ENCODE data around the gene C11orf68. TPM values are rescaled to one million over a fixed set of nuclear protein-coding genes. Genes with fewer than 3 reads are reported as not detected.

C11orf68 gene
- total and polyA plus RNA-seq, 2 donors (not counting 1 experiment from before 2014, with no cell fraction given) = 34.9 to 50.6 TPM

- Histone ChIP-seq H4K20me1 (ENCODE audit: control insufficient read depth, insufficient read depth, low read length, poor library complexity, severe bottlenecking) (no peaks in the 10 kb centered on the region), H3K9me3 (ENCODE audit: control extremely low read depth in 1 of 3, control insufficient read depth in 2 of 3, insufficient read depth in 1 of 3, low read length in 2 of 3) (no peaks in the 10 kb centered on the region), H3K9ac (ENCODE audit: low read length) (no peak overlapping the region), H3K27ac (ENCODE audit: low read length in 2 of 2) (no peak overlapping the region), H3K36me3 (replicated peaks in 1 of 2; ENCODE audit: control extremely low read depth in 1 of 2, control insufficient read depth in 1 of 2, extremely low read depth in 1 of 2, insufficient read depth in 2 of 2, low read length in 1 of 2) (no peaks in the 10 kb centered on the region), H2AFZ (ENCODE audit: insufficient read depth, low read depth, low read length, poor library complexity, severe bottlenecking) (no peak overlapping the region), H3K79me2 (ENCODE audit: control insufficient read depth, insufficient read depth, low read length) (peaks cover 22% of the 10 kb centered on the region), H3K4me2 (replicated peaks; ENCODE audit: low read depth, low read length, poor library complexity, severe bottlenecking) (no peak overlapping the region), H3K4me1 (ENCODE audit: control insufficient read depth in 2 of 2, insufficient read depth in 2 of 2, low read length in 2 of 2) (peaks cover 6 to 35% of the 10 kb centered on the region in 2 donors), H3K27me3 (replicated peaks in 1 of 4; ENCODE audit: control extremely low read depth in 1 of 4, control insufficient read depth in 3 of 4, insufficient read depth in 4 of 4, low read length in 3 of 4) (peaks cover 0 to 28% (median 4%) of the 10 kb centered on the region in 4 experiments), H3K4me3 (ENCODE audit: control extremely low read depth in 1 of 5, extremely low read depth in 1 of 5, insufficient read depth in 1 of 5, low read depth in 2 of 5, low read length in 4 of 5) (no peak overlapping the region)
- POLR2A ChIA-PET = no interaction called here
- Mint-ChIP-seq H3K27ac (no peak overlapping the region), H3K27me3 (peaks cover 24% of the 10 kb centered on the region), H3K4me1 (peaks cover 32% of the 10 kb centered on the region), H3K4me3 (no peak overlapping the region), H3K9me3 (ENCODE audit: insufficient read depth) (no peaks in the 10 kb centered on the region)
- intact Hi-C loops (cut with micrococcal nuclease) = no loop called here
- CTCF ChIA-PET = interaction anchor here (2.2 kb wide), 1 partner anchor 29 kb away, joined by 6 read pairs; no protein-coding TSS in a partner anchor
- 90% methylated on average over 4 of the region's 4 CpGs for WGBS (ENCODE audit: insufficient coverage)
- TF ChIP-seq EZH2 (IDR thresholded peaks at IDR 0.05; ENCODE audit: borderline replicate concordance, insufficient read depth, low read depth, low read length, poor library complexity, severe bottlenecking) (no peak), CTCF (IDR thresholded peaks at IDR 0.05) (no peak)
- DNase-seq = no peak
- ATAC-seq (ENCODE audit: low read depth) = no peak
Measured at GRCh38 chr11:65912845-65913244, 6.0 kb downstream of the C11orf68 start.

GRCh38 chr11:65911682-65912568, 6.9 kb downstream of the C11orf68 start:
- H3K4me1 Mint-ChIP-seq = peaks cover 26% of the 10 kb centered on the region

More at GRCh38 chr11:65911682-65912568, 6.9 kb downstream of the C11orf68 start:
- 26% methylated on average over 10 of the region's 14 CpGs for WGBS (ENCODE audit: insufficient coverage)
- Histone ChIP-seq H3K36me3 (replicated peaks in 1 of 2; ENCODE audit: control extremely low read depth in 1 of 2, control insufficient read depth in 1 of 2, extremely low read depth in 1 of 2, insufficient read depth in 2 of 2, low read length in 1 of 2) (no peaks in the 10 kb centered on the region), H2AFZ (ENCODE audit: insufficient read depth, low read depth, low read length, poor library complexity, severe bottlenecking) (no peak overlapping the region), H3K79me2 (ENCODE audit: control insufficient read depth, insufficient read depth, low read length) (peaks cover 13% of the 10 kb centered on the region), H3K27me3 (replicated peaks in 1 of 4; ENCODE audit: control extremely low read depth in 1 of 4, control insufficient read depth in 3 of 4, insufficient read depth in 4 of 4, low read length in 3 of 4) (peaks cover 0 to 29% (median 7%) of the 10 kb centered on the region in 4 experiments), H3K4me2 (replicated peaks; ENCODE audit: low read depth, low read length, poor library complexity, severe bottlenecking) (no peak overlapping the region), H3K4me1 (ENCODE audit: control insufficient read depth in 2 of 2, insufficient read depth in 2 of 2, low read length in 2 of 2) (peaks cover 0 to 26% of the 10 kb centered on the region in 2 donors), H3K9ac (ENCODE audit: low read length) (no peak overlapping the region), H3K27ac (ENCODE audit: low read length in 2 of 2) (no peak overlapping the region), H3K9me3 (ENCODE audit: control extremely low read depth in 1 of 3, control insufficient read depth in 2 of 3, insufficient read depth in 1 of 3, low read length in 2 of 3) (no peaks in the 10 kb centered on the region), H4K20me1 (ENCODE audit: control insufficient read depth, insufficient read depth, low read length, poor library complexity, severe bottlenecking) (no peaks in the 10 kb centered on the region), H3K4me3 (ENCODE audit: control extremely low read depth in 1 of 5, extremely low read depth in 1 of 5, insufficient read depth in 1 of 5, low read depth in 2 of 5, low read length in 4 of 5) (no peak overlapping the region)
- no peak for DNase-seq
- Mint-ChIP-seq H3K27ac (no peak overlapping the region), H3K4me3 (no peak overlapping the region), H3K27me3 (peaks cover 29% of the 10 kb centered on the region), H3K9me3 (ENCODE audit: insufficient read depth) (no peaks in the 10 kb centered on the region)
- intact Hi-C loops (cut with micrococcal nuclease) = no loop called here
- ChIA-PET CTCF (interaction anchor here (2.2 kb wide), 1 partner anchor 28 kb away, joined by 6 read pairs; no protein-coding TSS in a partner anchor), POLR2A (interaction anchor here (0.8 kb wide), 1 partner anchor 24 kb away, joined by 5 read pairs; the partner anchor contains the start of gene FIBP)
- TF ChIP-seq CTCF (IDR thresholded peaks at IDR 0.05) (no peak), EZH2 (IDR thresholded peaks at IDR 0.05; ENCODE audit: borderline replicate concordance, insufficient read depth, low read depth, low read length, poor library complexity, severe bottlenecking) (no peak)
- ATAC-seq (ENCODE audit: low read depth) = no peak
